ENCODE results near the gene ODC1. TPM values are rescaled to one million over a fixed set of nuclear protein-coding genes. Genes with fewer than 3 reads are reported as not detected.

Gene ODC1
- polyA plus RNA-seq, 1 experiment, result 86.9 TPM

DNA sequence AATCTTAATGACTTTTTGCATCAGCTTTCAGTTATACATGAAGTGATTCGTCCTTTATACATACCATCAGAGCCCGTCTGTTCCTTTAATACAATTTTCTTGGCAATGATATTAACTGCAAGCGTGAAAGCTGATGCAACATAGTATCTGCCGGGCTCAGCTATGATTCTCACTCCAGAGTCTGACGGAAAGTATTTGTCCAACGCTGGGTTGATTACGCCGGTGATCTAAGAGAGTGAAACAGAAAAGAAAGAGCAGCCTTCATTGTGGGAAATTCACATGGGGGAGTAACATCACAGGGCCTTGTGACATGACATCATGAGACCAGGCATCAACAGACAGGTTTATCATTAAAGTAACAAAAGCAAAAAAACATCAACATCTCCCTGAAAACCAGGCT lies 6.2 kb downstream of the ODC1 start:
- CTCF ChIA-PET, result no interaction called here
- no peaks in the 10 kb centered on the region for H3K27me3 ChIP-seq (ENCODE audit: control insufficient read depth, insufficient read depth, low read length)
- peaks cover 18% of the 10 kb centered on the region for H3K36me3 ChIP-seq (ENCODE audit: control insufficient read depth, insufficient read depth, low read length)
- TF ChIP-seq, protein P1, sequence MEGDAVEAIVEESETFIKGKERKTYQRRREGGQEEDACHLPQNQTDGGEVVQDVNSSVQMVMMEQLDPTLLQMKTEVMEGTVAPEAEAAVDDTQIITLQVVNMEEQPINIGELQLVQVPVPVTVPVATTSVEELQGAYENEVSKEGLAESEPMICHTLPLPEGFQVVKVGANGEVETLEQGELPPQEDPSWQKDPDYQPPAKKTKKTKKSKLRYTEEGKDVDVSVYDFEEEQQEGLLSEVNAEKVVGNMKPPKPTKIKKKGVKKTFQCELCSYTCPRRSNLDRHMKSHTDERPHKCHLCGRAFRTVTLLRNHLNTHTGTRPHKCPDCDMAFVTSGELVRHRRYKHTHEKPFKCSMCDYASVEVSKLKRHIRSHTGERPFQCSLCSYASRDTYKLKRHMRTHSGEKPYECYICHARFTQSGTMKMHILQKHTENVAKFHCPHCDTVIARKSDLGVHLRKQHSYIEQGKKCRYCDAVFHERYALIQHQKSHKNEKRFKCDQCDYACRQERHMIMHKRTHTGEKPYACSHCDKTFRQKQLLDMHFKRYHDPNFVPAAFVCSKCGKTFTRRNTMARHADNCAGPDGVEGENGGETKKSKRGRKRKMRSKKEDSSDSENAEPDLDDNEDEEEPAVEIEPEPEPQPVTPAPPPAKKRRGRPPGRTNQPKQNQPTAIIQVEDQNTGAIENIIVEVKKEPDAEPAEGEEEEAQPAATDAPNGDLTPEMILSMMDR (IDR thresholded peaks at IDR 0.05; ENCODE audit: insufficient read depth, low read depth, low read length), result no peak
- H3K4me3 ChIP-seq (ENCODE audit: low read depth, low read length), result no peak overlapping the region
- no peak for DNase-seq (ENCODE audit: low read depth)
- POLR2A ChIA-PET, result no interaction called here

GRCh38 chr2:10440736-10441135 lies 7.4 kb downstream of the ODC1 start:
- TF ChIP-seq, protein P1 (IDR thresholded peaks at IDR 0.05; ENCODE audit: insufficient read depth, low read depth, low read length), result no peak
- POLR2A ChIA-PET, result no interaction called here
- no peak for DNase-seq (ENCODE audit: low read depth)
- Histone ChIP-seq H3K36me3 (ENCODE audit: control insufficient read depth, insufficient read depth, low read length) (peaks cover 18% of the 10 kb centered on the region), H3K4me3 (ENCODE audit: low read depth, low read length) (no peak overlapping the region), H3K27me3 (ENCODE audit: control insufficient read depth, insufficient read depth, low read length) (no peaks in the 10 kb centered on the region)
- CTCF ChIA-PET, result interaction anchor here (3.3 kb wide), 1 partner anchor 219 kb away, joined by 10 read pairs; no protein-coding TSS in a partner anchor

- Histone ChIP-seq H3K27me3 (ENCODE audit: control insufficient read depth, insufficient read depth, low read length) (no peaks in the 10 kb centered on the region), H3K4me3 (ENCODE audit: low read depth, low read length) (no peak overlapping the region), H3K36me3 (ENCODE audit: control insufficient read depth, insufficient read depth, low read length) (peaks cover 18% of the 10 kb centered on the region)
- no peak for DNase-seq (ENCODE audit: low read depth)
- ChIA-PET POLR2A (no interaction called here), CTCF (interaction anchor here (1.2 to 10.9 kb wide), 6 partner anchors 15 to 370 kb away, joined by 3 to 192 read pairs (median 6); no protein-coding TSS in a partner anchor)
- TF ChIP-seq, protein P1 (IDR thresholded peaks at IDR 0.05; ENCODE audit: insufficient read depth, low read depth, low read length), result no peak
Observed at GRCh38 chr2:10439971-10440370, 8.2 kb downstream of the ODC1 start.

GRCh38 chr2:10439185-10439879 lies 8.8 kb downstream of the ODC1 start:
- peaks cover 17% of the 10 kb centered on the region for H3K36me3 ChIP-seq (ENCODE audit: control insufficient read depth, insufficient read depth, low read length)
- no peaks in the 10 kb centered on the region for H3K27me3 ChIP-seq (ENCODE audit: control insufficient read depth, insufficient read depth, low read length)
- H3K4me3 ChIP-seq (ENCODE audit: low read depth, low read length), result no peak overlapping the region
- CTCF ChIA-PET, result interaction anchor here (0.6 to 10.9 kb wide), 11 partner anchors 14 to 369 kb away, joined by 3 to 192 read pairs (median 3); no protein-coding TSS in a partner anchor
- no peak for DNase-seq (ENCODE audit: low read depth)
- TF ChIP-seq, protein P1 (IDR thresholded peaks at IDR 0.05; ENCODE audit: insufficient read depth, low read depth, low read length), result no peak
- POLR2A ChIA-PET, result no interaction called here

DNA sequence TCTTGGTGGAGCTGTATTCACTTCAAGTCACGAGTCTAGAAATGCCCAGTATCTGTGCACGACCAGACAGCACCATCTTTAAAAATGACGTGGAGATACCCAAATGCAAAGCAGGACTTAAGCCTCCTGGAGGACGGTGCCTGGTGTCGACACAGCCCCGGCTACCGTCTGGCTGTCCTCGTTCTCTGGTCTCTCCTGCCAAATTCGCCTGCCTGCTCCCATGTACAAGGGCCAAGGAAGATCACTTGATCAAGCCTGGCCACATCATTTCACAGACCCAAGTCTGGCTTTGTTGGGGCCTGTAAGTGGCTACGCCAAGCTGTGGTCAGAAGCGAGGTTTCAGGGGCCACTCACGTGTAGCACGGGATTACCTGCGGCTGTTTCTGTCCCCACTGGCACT lies 9.4 kb downstream of the ODC1 start:
- no peaks in the 10 kb centered on the region for H3K27me3 ChIP-seq (ENCODE audit: control insufficient read depth, insufficient read depth, low read length)
- ChIA-PET POLR2A (no interaction called here), CTCF (interaction anchor here (0.6 to 10.9 kb wide), 11 partner anchors 8 to 368 kb away, joined by 3 to 192 read pairs (median 3); no protein-coding TSS in a partner anchor)
- TF ChIP-seq, protein P1 (IDR thresholded peaks at IDR 0.05; ENCODE audit: insufficient read depth, low read depth, low read length), result no peak
- H3K4me3 ChIP-seq (ENCODE audit: low read depth, low read length), result no peak overlapping the region
- DNase-seq (ENCODE audit: low read depth), result no peak
- peaks cover 16% of the 10 kb centered on the region for H3K36me3 ChIP-seq (ENCODE audit: control insufficient read depth, insufficient read depth, low read length)
